Measurements from ENCODE around the gene POLK. TPM values are rescaled to one million over a fixed set of nuclear protein-coding genes. Genes with fewer than 3 reads are reported as not detected.
"Not testable (repeated sequence)": the region's sequence is repeated elsewhere in the genome, so short reads cannot be mapped to it uniquely, and the experiment has no call there.

Gene POLK
- total and polyA plus RNA-seq, 4 donors: 6.6 to 68.6 (median 18.5) TPM

GRCh38 chr5:75558221-75558620, 46.5 kb downstream of the POLK start:
- TF ChIP-seq, protein P1, sequence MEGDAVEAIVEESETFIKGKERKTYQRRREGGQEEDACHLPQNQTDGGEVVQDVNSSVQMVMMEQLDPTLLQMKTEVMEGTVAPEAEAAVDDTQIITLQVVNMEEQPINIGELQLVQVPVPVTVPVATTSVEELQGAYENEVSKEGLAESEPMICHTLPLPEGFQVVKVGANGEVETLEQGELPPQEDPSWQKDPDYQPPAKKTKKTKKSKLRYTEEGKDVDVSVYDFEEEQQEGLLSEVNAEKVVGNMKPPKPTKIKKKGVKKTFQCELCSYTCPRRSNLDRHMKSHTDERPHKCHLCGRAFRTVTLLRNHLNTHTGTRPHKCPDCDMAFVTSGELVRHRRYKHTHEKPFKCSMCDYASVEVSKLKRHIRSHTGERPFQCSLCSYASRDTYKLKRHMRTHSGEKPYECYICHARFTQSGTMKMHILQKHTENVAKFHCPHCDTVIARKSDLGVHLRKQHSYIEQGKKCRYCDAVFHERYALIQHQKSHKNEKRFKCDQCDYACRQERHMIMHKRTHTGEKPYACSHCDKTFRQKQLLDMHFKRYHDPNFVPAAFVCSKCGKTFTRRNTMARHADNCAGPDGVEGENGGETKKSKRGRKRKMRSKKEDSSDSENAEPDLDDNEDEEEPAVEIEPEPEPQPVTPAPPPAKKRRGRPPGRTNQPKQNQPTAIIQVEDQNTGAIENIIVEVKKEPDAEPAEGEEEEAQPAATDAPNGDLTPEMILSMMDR (IDR thresholded peaks at IDR 0.05; ENCODE audit: control extremely low read depth, extremely low read depth): no peak
- Histone ChIP-seq H3K9ac (ENCODE audit: insufficient read depth in 1 of 2, low read length in 2 of 2) (no peak overlapping the region), H3K4me1 (ENCODE audit: control insufficient read depth in 5 of 5, insufficient read depth in 5 of 5, low read length in 5 of 5) (peaks cover 0 to 3% (median 0%) of the 10 kb centered on the region in 5 donors), H3K36me3 (ENCODE audit: control insufficient read depth in 4 of 4, insufficient read depth in 4 of 4, low read length in 4 of 4) (peaks cover 1 to 13% (median 11%) of the 10 kb centered on the region in 4 donors), H3K27me3 (ENCODE audit: control insufficient read depth in 3 of 3, insufficient read depth in 3 of 3, low read length in 2 of 3) (no peaks in the 10 kb centered on the region), H3K9me3 (ENCODE audit: control insufficient read depth in 4 of 4, insufficient read depth in 3 of 4, low read length in 3 of 4) (no peaks in the 10 kb centered on the region), H3K4me3 (no peak overlapping the region), H3K27ac (ENCODE audit: low read depth in 1 of 2, low read length in 1 of 2) (no peak overlapping the region)
- no peak for DNase-seq
- ATAC-seq (ENCODE audit: insufficient read depth, low FRiP score): no peak
- WGBS, 2 donors: 92 to 93% methylated on average over 1 of the region's 1 CpG

DNA sequence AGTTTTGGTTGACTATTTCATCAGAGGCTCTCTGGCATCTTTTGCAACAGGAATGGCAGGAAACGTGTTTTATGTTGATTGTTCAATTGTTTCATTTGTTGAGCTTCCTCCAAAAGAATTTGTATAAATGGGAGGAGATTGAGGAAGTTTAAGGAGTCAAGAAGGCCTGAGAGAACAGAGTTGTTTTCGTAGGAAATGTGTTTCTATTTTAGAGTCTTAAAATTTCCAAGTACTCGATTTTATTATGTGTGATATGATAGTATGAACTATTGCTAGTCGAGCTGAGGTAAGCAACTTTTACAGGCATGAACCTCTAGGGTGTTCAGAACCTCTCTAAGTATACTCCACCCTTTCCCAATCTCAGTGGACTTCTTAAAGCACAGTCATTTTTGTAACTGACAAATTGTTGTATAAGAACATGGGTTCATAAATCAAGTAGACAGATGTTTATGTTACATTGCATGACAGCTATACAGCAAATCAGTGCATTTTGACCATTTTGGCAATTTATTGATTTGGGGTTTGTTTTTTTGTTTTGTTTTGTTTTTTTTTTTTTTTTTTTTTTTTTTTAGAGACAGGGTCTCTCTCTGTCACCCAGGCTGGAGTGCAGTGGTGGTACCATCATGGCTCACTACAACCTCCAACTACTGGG, 47.4 kb downstream of the POLK start:
- Histone ChIP-seq H3K27me3 (ENCODE audit: control insufficient read depth in 3 of 3, insufficient read depth in 3 of 3, low read length in 2 of 3) (no peaks in the 10 kb centered on the region), H3K4me1 (ENCODE audit: control insufficient read depth in 5 of 5, insufficient read depth in 5 of 5, low read length in 5 of 5) (peaks cover 0 to 3% (median 0%) of the 10 kb centered on the region in 5 donors), H3K9ac (ENCODE audit: insufficient read depth in 1 of 2, low read length in 2 of 2) (no peak overlapping the region), H3K36me3 (ENCODE audit: control insufficient read depth in 4 of 4, insufficient read depth in 4 of 4, low read length in 4 of 4) (peaks cover 1 to 10% (median 9%) of the 10 kb centered on the region in 4 donors), H3K9me3 (ENCODE audit: control insufficient read depth in 4 of 4, insufficient read depth in 3 of 4, low read length in 3 of 4) (no peaks in the 10 kb centered on the region), H3K4me3 (no peak overlapping the region), H3K27ac (ENCODE audit: low read depth in 1 of 2, low read length in 1 of 2) (peak overlapping the region in 1 of 2 donors; percentile 31)
- ATAC-seq (ENCODE audit: insufficient read depth, low FRiP score) (no peak), DNase-seq (peak in 1 of 3 donors; percentile 5)
- TF ChIP-seq, protein P1 (IDR thresholded peaks at IDR 0.05; ENCODE audit: control extremely low read depth, extremely low read depth): no peak
- WGBS, 2 donors: 9 to 20% methylated on average over 4 of the region's 4 CpGs

GRCh38 chr5:75560655-75561054, 49.0 kb downstream of the POLK start:
- not testable (repeated sequence) for H3K27ac ChIP-seq (ENCODE audit: low read depth in 1 of 2, low read length in 1 of 2); H3K4me1 ChIP-seq (ENCODE audit: control insufficient read depth in 5 of 5, insufficient read depth in 5 of 5, low read length in 5 of 5); H3K9ac ChIP-seq (ENCODE audit: insufficient read depth in 1 of 2, low read length in 2 of 2); H3K9me3 ChIP-seq (ENCODE audit: control insufficient read depth in 4 of 4, insufficient read depth in 3 of 4, low read length in 3 of 4); ATAC-seq (ENCODE audit: insufficient read depth, low FRiP score); H3K36me3 ChIP-seq (ENCODE audit: control insufficient read depth in 4 of 4, insufficient read depth in 4 of 4, low read length in 4 of 4); H3K4me3 ChIP-seq; DNase-seq; H3K27me3 ChIP-seq (ENCODE audit: control insufficient read depth in 3 of 3, insufficient read depth in 3 of 3, low read length in 2 of 3)
- WGBS, 2 donors: 96 to 100% methylated on average over 1 of the region's 1 CpG

- not testable (repeated sequence) for H3K9ac ChIP-seq (ENCODE audit: insufficient read depth in 1 of 2, low read length in 2 of 2); H3K27me3 ChIP-seq (ENCODE audit: control insufficient read depth in 3 of 3, insufficient read depth in 3 of 3, low read length in 2 of 3); H3K9me3 ChIP-seq (ENCODE audit: control insufficient read depth in 4 of 4, insufficient read depth in 3 of 4, low read length in 3 of 4); H3K4me1 ChIP-seq (ENCODE audit: control insufficient read depth in 5 of 5, insufficient read depth in 5 of 5, low read length in 5 of 5); H3K4me3 ChIP-seq; DNase-seq; H3K36me3 ChIP-seq (ENCODE audit: control insufficient read depth in 4 of 4, insufficient read depth in 4 of 4, low read length in 4 of 4)
- H3K27ac ChIP-seq (ENCODE audit: low read depth in 1 of 2, low read length in 1 of 2): peak overlapping the region; percentile 20 to 45
- peak; percentile 49 for ATAC-seq (ENCODE audit: insufficient read depth, low FRiP score)
- 86 to 93% methylated on average over 15 of the region's 15 CpGs for WGBS, 2 donors
These were observed 54.5 kb downstream of the POLK start for GRCh38 chr5:75565991-75566709.

All from lung (tissue), 12 donors.